ENCODE measurements around the gene MAP3K7CL. TPM values are rescaled to one million over a fixed set of nuclear protein-coding genes. Genes with fewer than 3 reads are reported as not detected.

The MAP3K7CL gene
- total RNA-seq, 2 experiments from 2014 or later = 4.8 to 5.7 TPM

DNA sequence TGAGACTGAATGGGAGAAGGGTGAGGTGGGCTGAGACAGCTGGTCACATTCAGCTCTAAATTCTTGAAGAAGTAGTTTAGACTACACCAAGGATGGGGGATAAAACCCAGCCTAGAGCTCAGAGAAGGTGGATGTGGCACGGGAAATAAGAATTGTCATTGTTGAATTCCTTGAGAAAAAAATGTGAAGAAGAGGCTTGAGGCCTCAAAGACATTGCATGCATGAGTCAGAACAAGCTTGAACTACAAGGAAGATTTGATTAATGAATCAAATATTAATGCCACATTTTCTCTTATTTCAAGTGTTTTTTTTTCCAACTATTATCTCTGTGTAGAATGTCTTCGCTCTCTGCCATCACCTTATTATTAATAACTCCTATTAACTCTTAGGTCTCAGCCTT lies 58.9 kb downstream of the MAP3K7CL start:
- Mint-ChIP-seq H3K4me3 (no peak overlapping the region), H3K27me3 (peaks cover 3% of the 10 kb centered on the region), H3K27ac (no peak overlapping the region), H3K9me3 (no peaks in the 10 kb centered on the region), H3K36me3 (no peaks in the 10 kb centered on the region), H3K4me1 (ENCODE audit: low read depth) (peaks cover under 1% of the 10 kb centered on the region)
- POLR2A ChIA-PET = no interaction called here
- no peak for DNase-seq
- intact Hi-C loops (cut with micrococcal nuclease) = no loop called here
- CTCF ChIA-PET = interaction anchor here (1.0 kb wide), 1 partner anchor 19 kb away, joined by 3 read pairs; no protein-coding TSS in a partner anchor

DNA sequence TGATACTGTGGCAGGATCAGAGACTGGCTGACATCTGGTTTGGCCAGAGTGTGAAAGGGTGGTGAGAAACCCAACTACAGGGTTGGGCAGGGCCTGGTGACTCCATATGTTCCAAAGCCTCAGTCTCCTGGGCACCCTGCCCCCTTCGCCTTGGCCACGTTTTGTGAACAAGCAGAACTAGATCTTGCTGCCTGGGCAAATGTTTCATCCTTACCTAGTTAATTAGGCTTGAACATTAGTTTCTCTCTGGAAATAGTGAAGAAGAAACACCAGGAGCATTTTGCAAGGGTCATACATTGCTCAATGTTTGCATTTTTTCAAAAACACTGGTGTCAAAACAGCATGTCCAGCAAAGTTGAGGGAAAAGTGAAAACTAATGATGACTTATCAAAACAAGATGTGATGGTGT lies 60.5 kb downstream of the MAP3K7CL start:
- Mint-ChIP-seq H3K27me3 (peaks cover 3% of the 10 kb centered on the region), H3K4me3 (no peak overlapping the region), H3K36me3 (no peaks in the 10 kb centered on the region), H3K4me1 (ENCODE audit: low read depth) (peaks cover 16% of the 10 kb centered on the region), H3K9me3 (no peaks in the 10 kb centered on the region), H3K27ac (no peak overlapping the region)
- ChIA-PET POLR2A (no interaction called here), CTCF (no interaction called here)
- DNase-seq = peak; percentile 20
- intact Hi-C loops (cut with micrococcal nuclease) = no loop called here

GRCh38 chr21:29193072-29193471 lies 62.6 kb downstream of the MAP3K7CL start:
- CTCF ChIA-PET = no interaction called here
- POLR2A ChIA-PET = no interaction called here
- H3K27me3 Mint-ChIP-seq = peaks cover 3% of the 10 kb centered on the region
- DNase-seq = no peak
- intact Hi-C loops (cut with micrococcal nuclease) = no loop called here
- peaks cover 5% of the 10 kb centered on the region for H3K9me3 Mint-ChIP-seq
- peaks cover 34% of the 10 kb centered on the region for H3K4me1 Mint-ChIP-seq (ENCODE audit: low read depth)
- H3K36me3 Mint-ChIP-seq = peaks cover 7% of the 10 kb centered on the region
- no peak overlapping the region for H3K4me3 Mint-ChIP-seq
- H3K27ac Mint-ChIP-seq = no peak overlapping the region

- Mint-ChIP-seq H3K4me3 (no peak overlapping the region), H3K36me3 (peaks cover 8% of the 10 kb centered on the region), H3K4me1 (ENCODE audit: low read depth) (peaks cover 34% of the 10 kb centered on the region), H3K27me3 (peaks cover 3% of the 10 kb centered on the region), H3K9me3 (peaks cover 12% of the 10 kb centered on the region), H3K27ac (no peak overlapping the region)
- no peak for DNase-seq
- ChIA-PET POLR2A (no interaction called here), CTCF (no interaction called here)
- intact Hi-C loops (cut with micrococcal nuclease) = no loop called here
Measured at GRCh38 chr21:29193901-29194300, 63.5 kb downstream of the MAP3K7CL start.

- ChIA-PET POLR2A (no interaction called here), CTCF (interaction anchor here (0.9 kb wide), 1 partner anchor 105 kb away, joined by 3 read pairs; the partner anchor contains the start of gene BACH1)
- Mint-ChIP-seq H3K4me3 (no peak overlapping the region), H3K27ac (no peak overlapping the region), H3K4me1 (ENCODE audit: low read depth) (peaks cover 34% of the 10 kb centered on the region), H3K27me3 (peaks cover 3% of the 10 kb centered on the region), H3K9me3 (peaks cover 16% of the 10 kb centered on the region), H3K36me3 (peaks cover 13% of the 10 kb centered on the region)
- DNase-seq = no peak
- intact Hi-C loops (cut with micrococcal nuclease) = no loop called here
Measured at GRCh38 chr21:29194342-29194741, 63.9 kb downstream of the MAP3K7CL start.

- DNase-seq = no peak
- H3K27ac Mint-ChIP-seq = no peak overlapping the region
- peaks cover 13% of the 10 kb centered on the region for H3K36me3 Mint-ChIP-seq
- peaks cover 3% of the 10 kb centered on the region for H3K27me3 Mint-ChIP-seq
- ChIA-PET CTCF (interaction anchor here (0.7 to 0.9 kb wide), 2 partner anchors 20 to 104 kb away, joined by 3 read pairs; partner anchors contain the start of gene BACH1), POLR2A (no interaction called here)
- peaks cover 17% of the 10 kb centered on the region for H3K9me3 Mint-ChIP-seq
- no peak overlapping the region for H3K4me3 Mint-ChIP-seq
- H3K4me1 Mint-ChIP-seq (ENCODE audit: low read depth) = peaks cover 34% of the 10 kb centered on the region
- intact Hi-C loops (cut with micrococcal nuclease) = no loop called here
Measured at GRCh38 chr21:29194847-29195246, 64.4 kb downstream of the MAP3K7CL start.

DNA sequence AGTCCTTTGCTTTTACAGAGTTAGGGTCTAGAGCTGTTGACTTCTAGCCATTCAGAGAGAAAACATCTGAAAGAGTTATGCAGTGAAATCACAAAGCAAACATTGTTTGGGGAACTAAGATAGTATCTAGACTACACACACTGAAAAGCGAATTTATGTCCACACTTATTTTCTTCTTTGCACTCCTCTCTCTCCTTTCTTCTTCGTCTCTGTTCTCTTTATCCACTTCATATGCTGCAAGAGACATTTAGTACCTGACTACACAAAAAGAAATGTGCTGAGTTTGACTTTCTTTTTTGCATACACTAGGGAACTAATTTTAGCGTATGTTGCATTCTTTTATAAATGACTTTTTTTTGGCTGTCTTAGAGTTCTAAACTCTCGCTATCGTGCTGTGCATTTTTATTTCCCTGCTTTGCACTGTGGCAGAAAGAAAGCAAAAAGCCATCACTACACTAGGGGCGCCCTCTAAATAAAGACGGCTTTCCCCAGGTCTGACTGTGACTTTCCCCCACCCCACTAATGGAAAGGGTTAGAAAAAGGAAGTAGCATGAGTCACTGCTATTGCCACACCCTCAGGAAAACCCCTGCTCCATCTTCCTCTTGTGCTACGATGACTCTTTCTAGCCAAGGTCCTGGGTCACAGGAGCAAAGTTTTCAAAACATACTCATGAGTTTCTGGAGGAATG lies 65.7 kb downstream of the MAP3K7CL start:
- Mint-ChIP-seq H3K36me3 (peaks cover 17% of the 10 kb centered on the region), H3K4me1 (ENCODE audit: low read depth) (peaks cover 34% of the 10 kb centered on the region), H3K27me3 (peaks cover 3% of the 10 kb centered on the region), H3K4me3 (peak overlapping the region; percentile 70), H3K9me3 (peaks cover 28% of the 10 kb centered on the region), H3K27ac (peak overlapping the region; percentile 80)
- ChIA-PET POLR2A (interaction anchor here (1.3 to 1.4 kb wide), 2 partner anchors 38 to 104 kb away, joined by 4 read pairs; no protein-coding TSS in a partner anchor), CTCF (interaction anchor here (0.6 to 1.5 kb wide), 12 partner anchors 9 to 180 kb away, joined by 3 to 7 read pairs (median 3); no protein-coding TSS in a partner anchor)
- peak; percentile 85 for DNase-seq
- intact Hi-C loops (cut with micrococcal nuclease) = loop anchor here (1.0 to 2.0 kb wide), 7 partner anchors 12 to 427 kb away; partner anchors contain the start of gene CCT8

- Mint-ChIP-seq H3K9me3 (peaks cover 34% of the 10 kb centered on the region), H3K27ac (peak overlapping the region; percentile 80), H3K27me3 (no peaks in the 10 kb centered on the region), H3K4me3 (peak overlapping the region; percentile 70), H3K36me3 (peaks cover 21% of the 10 kb centered on the region), H3K4me1 (ENCODE audit: low read depth) (peaks cover 34% of the 10 kb centered on the region)
- CTCF ChIA-PET = interaction anchor here (0.7 to 1.5 kb wide), 10 partner anchors 9 to 168 kb away, joined by 3 to 7 read pairs (median 4); no protein-coding TSS in a partner anchor
- DNase-seq = no peak
- POLR2A ChIA-PET = interaction anchor here (1.3 to 1.4 kb wide), 2 partner anchors 37 to 103 kb away, joined by 4 read pairs; no protein-coding TSS in a partner anchor
- intact Hi-C loops (cut with micrococcal nuclease) = loop anchor here (1.0 to 2.0 kb wide), 7 partner anchors 12 to 428 kb away; partner anchors contain the start of gene CCT8
Measured at GRCh38 chr21:29196670-29197191, 66.3 kb downstream of the MAP3K7CL start.

- H3K4me1 Mint-ChIP-seq (ENCODE audit: low read depth) = peaks cover 17% of the 10 kb centered on the region
- CTCF ChIA-PET = no interaction called here
- peaks cover 50% of the 10 kb centered on the region for H3K9me3 Mint-ChIP-seq
- POLR2A ChIA-PET = no interaction called here
- H3K27me3 Mint-ChIP-seq = no peaks in the 10 kb centered on the region
- peaks cover 25% of the 10 kb centered on the region for H3K36me3 Mint-ChIP-seq
- intact Hi-C loops (cut with micrococcal nuclease) = no loop called here
- H3K4me3 Mint-ChIP-seq = no peak overlapping the region
- no peak for DNase-seq
- no peak overlapping the region for H3K27ac Mint-ChIP-seq
Measured at GRCh38 chr21:29201186-29201585, 70.7 kb downstream of the MAP3K7CL start.

GRCh38 chr21:29205009-29205408 lies 74.6 kb downstream of the MAP3K7CL start:
- peaks cover 18% of the 10 kb centered on the region for H3K4me1 Mint-ChIP-seq (ENCODE audit: low read depth)
- peaks cover 32% of the 10 kb centered on the region for H3K9me3 Mint-ChIP-seq
- H3K36me3 Mint-ChIP-seq = peaks cover 12% of the 10 kb centered on the region
- intact Hi-C loops (cut with micrococcal nuclease) = no loop called here
- H3K27ac Mint-ChIP-seq = no peak overlapping the region
- no peak overlapping the region for H3K4me3 Mint-ChIP-seq
- DNase-seq = no peak
- ChIA-PET CTCF (interaction anchor here (1.0 kb wide), 1 partner anchor 8 kb away, joined by 3 read pairs; no protein-coding TSS in a partner anchor), POLR2A (no interaction called here)
- no peaks in the 10 kb centered on the region for H3K27me3 Mint-ChIP-seq

GRCh38 chr21:29205988-29206387 lies 75.5 kb downstream of the MAP3K7CL start:
- intact Hi-C loops (cut with micrococcal nuclease) = no loop called here
- peaks cover 9% of the 10 kb centered on the region for H3K36me3 Mint-ChIP-seq
- H3K27me3 Mint-ChIP-seq = no peaks in the 10 kb centered on the region
- H3K4me1 Mint-ChIP-seq (ENCODE audit: low read depth) = peaks cover 20% of the 10 kb centered on the region
- H3K9me3 Mint-ChIP-seq = peaks cover 23% of the 10 kb centered on the region
- no peak overlapping the region for H3K4me3 Mint-ChIP-seq
- H3K27ac Mint-ChIP-seq = no peak overlapping the region
- ChIA-PET CTCF (interaction anchor here (1.0 to 1.3 kb wide), 2 partner anchors 9 to 166 kb away, joined by 3 to 4 read pairs; no protein-coding TSS in a partner anchor), POLR2A (no interaction called here)
- no peak for DNase-seq

GRCh38 chr21:29206445-29206844 lies 76.0 kb downstream of the MAP3K7CL start:
- peaks cover 6% of the 10 kb centered on the region for H3K36me3 Mint-ChIP-seq
- no peak overlapping the region for H3K27ac Mint-ChIP-seq
- peaks cover 20% of the 10 kb centered on the region for H3K4me1 Mint-ChIP-seq (ENCODE audit: low read depth)
- H3K9me3 Mint-ChIP-seq = peaks cover 19% of the 10 kb centered on the region
- intact Hi-C loops (cut with micrococcal nuclease) = no loop called here
- POLR2A ChIA-PET = no interaction called here
- CTCF ChIA-PET = interaction anchor here (1.3 kb wide), 1 partner anchor 165 kb away, joined by 4 read pairs; no protein-coding TSS in a partner anchor
- no peaks in the 10 kb centered on the region for H3K27me3 Mint-ChIP-seq
- no peak overlapping the region for H3K4me3 Mint-ChIP-seq
- DNase-seq = no peak

All from activated CD4-positive, alpha-beta memory T cell treated with anti-CD3 and anti-CD28 coated beads for 36 hours (primary cell).